Astrocyte (in vitro differentiated cells and primary cell): ENCODE measurements around the gene PCSK1N.

Source experiments
- CTCF ChIP-seq: IDR thresholded peaks from 2 replicates; pipeline ENCODE4 v1.5.1; 2011; ENCODE audit warnings: low read depth, mild to moderate bottlenecking, inconsistent platforms, low read length, moderate library complexity; ENCODE audit not compliant: insufficient read depth
- EZH2 ChIP-seq: IDR thresholded peaks from 2 replicates; pipeline ENCODE4 v1.6.1; 2012; ENCODE audit warnings: mild to moderate bottlenecking, low read length, inconsistent platforms; ENCODE audit not compliant: insufficient read depth

- TF ChIP-seq CTCF (no peak), EZH2 (no peak)
These were observed 6.2 kb downstream of the PCSK1N start for GRCh38 chrX:48829016-48829735.
